ENCODE measurements around the gene RHOC. TPM values are rescaled to one million over a fixed set of nuclear protein-coding genes. Genes with fewer than 3 reads are reported as not detected.

RHOC gene
- total RNA-seq, 2 donors from 2014 or later = 168 to 171 TPM

- TF ChIP-seq CTCF (conservative IDR thresholded peaks at IDR 0.05) = no peak
- H3K9me3 ChIP-seq (ENCODE audit: control insufficient read depth, low read length) = no peaks in the 10 kb centered on the region
- H3K4me1 ChIP-seq (ENCODE audit: control insufficient read depth, insufficient read depth, low read length) = peaks cover 9% of the 10 kb centered on the region
- H3K36me3 Mint-ChIP-seq (ENCODE audit: low read depth) = no peaks in the 10 kb centered on the region
- H3K4me1 Mint-ChIP-seq = peaks cover 41% of the 10 kb centered on the region
- H3K27ac Mint-ChIP-seq = no peak overlapping the region
- 60 to 75% methylated on average over 2 to 3 of the region's 3 CpGs for WGBS, 2 experiments (ENCODE audit: insufficient coverage in 1 of 2, insufficient read length in 1 of 2)
- no peak overlapping the region for H3K4me3 Mint-ChIP-seq
- H3K27me3 ChIP-seq (ENCODE audit: control insufficient read depth, insufficient read depth, low read length, poor library complexity, severe bottlenecking) = peaks cover 32% of the 10 kb centered on the region
- DNase-seq = no peak
- no peak overlapping the region for H3K9ac ChIP-seq (ENCODE audit: extremely low read depth, low read length, poor library complexity, severe bottlenecking)
- H3K4me3 ChIP-seq (ENCODE audit: low read length) = no peak overlapping the region
- no peaks in the 10 kb centered on the region for H3K9me3 Mint-ChIP-seq
- no peaks in the 10 kb centered on the region for H3K36me3 ChIP-seq (ENCODE audit: control insufficient read depth, insufficient read depth, low read length)
- H3K27me3 Mint-ChIP-seq (ENCODE audit: insufficient read depth) = peaks cover 60% of the 10 kb centered on the region
- H3K27ac ChIP-seq (ENCODE audit: low read depth, low read length) = no peak overlapping the region
Measured at GRCh38 chr1:112720800-112721199, 13.9 kb upstream of the RHOC start.

DNA sequence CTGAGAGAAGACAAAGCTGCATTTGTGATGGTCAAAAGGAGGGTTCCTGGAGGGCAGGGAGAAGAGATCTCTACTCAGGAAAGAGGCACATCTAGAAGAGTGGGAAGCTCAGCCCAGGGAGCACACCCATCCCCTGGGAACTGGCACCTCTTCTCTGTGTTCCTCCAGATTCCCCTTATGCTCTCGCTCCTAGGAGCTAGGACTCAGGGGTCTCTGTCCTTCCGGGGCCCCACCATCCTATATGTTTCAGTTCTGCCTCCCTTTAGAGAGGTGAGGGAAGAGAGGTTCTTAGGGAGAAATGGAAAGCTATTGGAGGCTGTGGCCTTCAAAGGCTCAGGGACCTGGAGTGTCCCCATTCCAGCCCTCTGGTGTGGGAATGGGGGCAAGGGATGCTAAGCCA lies 12.8 kb upstream of the RHOC start:
- H3K27me3 ChIP-seq (ENCODE audit: control insufficient read depth, insufficient read depth, low read length, poor library complexity, severe bottlenecking) = peaks cover 38% of the 10 kb centered on the region
- DNase-seq = no peak
- no peak overlapping the region for H3K27ac Mint-ChIP-seq
- no peak overlapping the region for H3K4me3 Mint-ChIP-seq
- no peak overlapping the region for H3K9ac ChIP-seq (ENCODE audit: extremely low read depth, low read length, poor library complexity, severe bottlenecking)
- peaks cover 41% of the 10 kb centered on the region for H3K4me1 Mint-ChIP-seq
- TF ChIP-seq CTCF (conservative IDR thresholded peaks at IDR 0.05) = no peak
- WGBS, 2 experiments (ENCODE audit: insufficient coverage in 1 of 2, insufficient read length in 1 of 2) = 84 to 100% methylated on average over 1 to 2 of the region's 2 CpGs
- no peaks in the 10 kb centered on the region for H3K36me3 ChIP-seq (ENCODE audit: control insufficient read depth, insufficient read depth, low read length)
- no peak overlapping the region for H3K27ac ChIP-seq (ENCODE audit: low read depth, low read length)
- no peaks in the 10 kb centered on the region for H3K9me3 Mint-ChIP-seq
- H3K4me1 ChIP-seq (ENCODE audit: control insufficient read depth, insufficient read depth, low read length) = peaks cover 9% of the 10 kb centered on the region
- no peak overlapping the region for H3K4me3 ChIP-seq (ENCODE audit: low read length)
- no peaks in the 10 kb centered on the region for H3K9me3 ChIP-seq (ENCODE audit: control insufficient read depth, low read length)
- H3K36me3 Mint-ChIP-seq (ENCODE audit: low read depth) = no peaks in the 10 kb centered on the region
- H3K27me3 Mint-ChIP-seq (ENCODE audit: insufficient read depth) = peaks cover 64% of the 10 kb centered on the region

DNA sequence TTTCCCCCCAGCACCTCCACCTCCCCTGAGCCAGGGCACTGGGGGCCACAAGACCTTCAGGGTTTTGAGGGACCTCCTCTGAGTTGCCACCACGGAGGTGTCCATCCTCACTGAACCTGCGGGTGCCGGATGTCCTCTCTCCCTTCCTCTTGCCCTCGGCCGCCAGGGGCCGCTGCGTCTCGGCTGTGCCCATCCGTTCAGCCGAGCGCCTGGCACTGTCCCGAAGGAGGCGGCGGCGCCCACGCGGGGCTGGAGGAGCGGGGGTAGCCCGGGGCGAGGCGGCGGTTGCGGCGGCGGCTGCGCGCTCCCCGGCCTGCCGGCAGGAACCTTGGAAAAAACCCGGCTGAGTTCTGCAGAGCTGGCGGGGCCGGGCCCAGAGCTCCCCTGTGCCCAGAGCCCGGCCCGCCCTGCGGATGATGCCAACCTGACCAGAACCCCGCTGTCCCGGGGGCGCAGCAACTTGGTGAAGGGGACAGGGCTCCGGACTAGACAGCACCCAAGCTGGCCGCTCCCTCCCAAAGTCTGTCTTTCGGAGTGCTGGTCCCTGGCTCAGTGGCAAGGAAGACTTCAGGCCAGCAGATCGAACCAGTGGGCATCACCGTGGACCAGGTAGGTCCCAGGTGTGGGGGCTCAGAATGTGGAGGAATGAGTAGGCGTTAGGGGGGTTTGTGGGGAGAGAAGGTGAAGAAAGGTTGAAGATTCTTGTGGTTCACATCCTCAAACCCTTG lies 11.9 kb upstream of the RHOC start:
- H3K9me3 ChIP-seq (ENCODE audit: control insufficient read depth, low read length) = no peaks in the 10 kb centered on the region
- no peak overlapping the region for H3K4me3 ChIP-seq (ENCODE audit: low read length)
- Mint-ChIP-seq H3K36me3 (ENCODE audit: low read depth) (no peaks in the 10 kb centered on the region), H3K4me1 (peaks cover 45% of the 10 kb centered on the region), H3K27ac (no peak overlapping the region), H3K27me3 (ENCODE audit: insufficient read depth) (peaks cover 70% of the 10 kb centered on the region), H3K9me3 (no peaks in the 10 kb centered on the region), H3K4me3 (no peak overlapping the region)
- H3K27me3 ChIP-seq (ENCODE audit: control insufficient read depth, insufficient read depth, low read length, poor library complexity, severe bottlenecking) = peaks cover 46% of the 10 kb centered on the region
- DNase-seq = peak; percentile 92
- WGBS, 2 experiments (ENCODE audit: insufficient coverage in 1 of 2, insufficient read length in 1 of 2) = 34 to 81% methylated on average over 15 to 44 of the region's 44 CpGs
- TF ChIP-seq CTCF (conservative IDR thresholded peaks at IDR 0.05) = peak; percentile 96
- no peaks in the 10 kb centered on the region for H3K36me3 ChIP-seq (ENCODE audit: control insufficient read depth, insufficient read depth, low read length)
- H3K27ac ChIP-seq (ENCODE audit: low read depth, low read length) = no peak overlapping the region
- H3K4me1 ChIP-seq (ENCODE audit: control insufficient read depth, insufficient read depth, low read length) = peaks cover 9% of the 10 kb centered on the region
- no peak overlapping the region for H3K9ac ChIP-seq (ENCODE audit: extremely low read depth, low read length, poor library complexity, severe bottlenecking)
